Measurements from ENCODE around the gene LINS1.

DNA sequence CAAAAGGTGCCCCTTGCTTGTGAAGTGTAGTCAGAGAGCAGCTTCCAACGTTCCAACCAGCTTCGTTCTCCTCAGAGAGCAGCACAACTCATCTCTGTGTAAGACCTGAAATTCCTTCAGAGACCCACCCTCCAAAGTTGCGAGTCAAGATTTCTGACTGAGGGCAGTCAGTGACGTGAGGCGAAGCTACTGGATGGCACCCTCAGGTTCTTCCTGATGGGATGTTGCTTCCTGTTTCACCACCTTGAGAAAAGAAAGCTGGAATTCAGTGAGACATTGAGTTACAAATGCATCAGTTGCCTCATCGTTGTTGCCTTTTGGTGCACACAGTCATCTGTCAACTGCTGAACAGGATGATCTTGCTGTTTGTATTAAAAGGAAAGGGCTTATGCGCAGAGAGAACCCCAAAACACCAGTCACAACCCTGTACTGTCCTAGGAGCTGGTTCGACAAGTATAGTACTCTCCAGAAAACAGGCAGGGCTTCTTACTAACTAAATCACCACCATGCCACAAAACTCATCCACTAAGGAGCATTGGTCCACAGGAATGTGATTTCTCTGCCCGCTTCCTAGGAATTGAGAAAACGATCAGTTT is 73.1 kb downstream of the LINS1 start, which contains the start of gene CERS3:
- TF ChIP-seq CTCF (conservative IDR thresholded peaks at IDR 0.05; ENCODE audit: low read depth, low read length) (no peak), EZH2 (IDR thresholded peaks at IDR 0.05; ENCODE audit: borderline replicate concordance, low read depth, low read length, poor library complexity, severe bottlenecking) (no peak)
